BJ (cell line): ENCODE results near the gene DNM1. TPM values are rescaled to one million over a fixed set of nuclear protein-coding genes. Genes with fewer than 3 reads are reported as not detected.

Source experiments
- CTCF ChIA-PET: fragments of 350-600 bp; formaldehyde crosslinking; extraction: SDS; loops from one replicate; lab custom pipeline; 2021; ENCODE audit warnings: antibody characterized with exemption, inconsistent platforms; lab: Yijun Ruan, JAX
- POLR2A ChIA-PET: fragments of 300-600 bp; sonication (Branson Sonifier 250); formaldehyde crosslinking; extraction: SDS; loops from one replicate; lab custom pipeline; 2021; ENCODE audit warnings: antibody characterized with exemption; lab: Charles Lee
- DNase-seq: peaks from one replicate; pipeline ENCODE4 v3.0.0-alpha.2; 2011; ENCODE audit warnings: low read depth
- H3K27me3 ChIP-seq: 2 replicates; pipeline ENCODE4 v1.6.0; 2011; ENCODE audit warnings: low read length; ENCODE audit not compliant: control insufficient read depth, insufficient read depth
- H3K36me3 ChIP-seq: 2 replicates; pipeline ENCODE4 v1.5.1; 2011; ENCODE audit warnings: low read length; ENCODE audit not compliant: control insufficient read depth, insufficient read depth
- H3K4me3 ChIP-seq: 2 replicates; pipeline ENCODE4 v1.5.1; 2011; ENCODE audit warnings: low read depth, mild to moderate bottlenecking, control low read depth, low read length
- CTCF ChIP-seq: IDR thresholded peaks from 2 replicates; pipeline ENCODE4 v1.5.1; 2011; ENCODE audit warnings: low read depth, mild to moderate bottlenecking, control low read depth, inconsistent platforms, low read length, moderate library complexity; ENCODE audit not compliant: insufficient read depth
- polyA plus RNA-seq: library from polyadenylated mRNA; depleted of rRNA; stranded (reverse); fragments of >200 nt; gene quantifications from 2 replicates; pipeline ENCODE4 v1.2.3, GENCODE V29; 2011

DNM1 gene
- polyA plus RNA-seq, 1 experiment = 8.4 TPM

DNA sequence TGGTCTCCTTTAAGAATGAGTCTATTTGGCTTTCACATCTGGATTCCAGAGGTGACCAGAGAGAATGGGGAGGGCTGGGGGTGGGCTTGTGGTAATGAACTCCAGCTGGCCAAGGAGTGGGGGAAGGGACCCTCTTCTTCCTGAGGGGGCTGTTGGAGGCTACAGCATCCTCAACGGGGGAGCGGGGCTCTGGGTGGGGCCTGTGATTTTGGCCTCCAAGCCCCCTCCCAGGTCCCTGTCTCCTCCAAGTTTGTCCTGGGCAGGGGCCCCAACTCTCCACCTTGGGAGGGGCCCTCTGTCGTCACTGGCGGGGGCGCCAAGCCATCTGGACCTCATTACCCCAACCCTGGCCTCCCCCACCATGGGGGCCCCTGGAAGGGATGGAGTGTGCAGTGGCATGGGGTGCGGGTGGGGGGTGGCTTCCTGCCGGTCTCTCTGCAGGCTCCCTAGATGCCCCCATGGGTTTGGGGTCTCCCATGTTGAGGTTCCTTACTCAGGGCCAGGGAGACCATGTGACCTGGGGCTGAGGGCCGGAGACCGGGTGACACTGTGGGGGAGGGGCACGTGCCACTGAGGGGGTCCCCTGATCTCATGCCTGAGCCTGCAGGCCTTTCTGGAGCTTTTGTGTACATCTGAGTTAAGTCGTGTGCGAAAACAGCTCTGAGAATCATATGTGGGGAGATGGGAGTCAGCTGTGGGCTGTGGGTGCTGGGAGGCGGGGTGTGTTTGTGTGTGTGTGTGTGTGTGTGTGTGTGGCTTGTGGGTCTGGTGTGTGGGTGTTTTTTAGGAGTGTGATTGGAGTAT lies 40.2 kb downstream of the DNM1 start:
- TF ChIP-seq CTCF = no peak
- ChIA-PET CTCF (interaction anchor here (1.0 to 1.4 kb wide), 2 partner anchors 40 to 128 kb away, joined by 3 read pairs; partner anchors contain the start of genes DNM1 and URM1), POLR2A (no interaction called here)
- no peak for DNase-seq
- peaks cover 6% of the 10 kb centered on the region for H3K36me3 ChIP-seq
- H3K27me3 ChIP-seq = no peaks in the 10 kb centered on the region
- H3K4me3 ChIP-seq = no peak overlapping the region

GRCh38 chr9:128244091-128244836 lies 41.1 kb downstream of the DNM1 start:
- ChIA-PET POLR2A (interaction anchor here (0.7 kb wide), 1 partner anchor 19 kb away, joined by 5 read pairs; no protein-coding TSS in a partner anchor), CTCF (interaction anchor here (1.4 to 3.0 kb wide), 3 partner anchors 11 to 54 kb away, joined by 3 to 15 read pairs (median 5); partner anchors contain the start of genes CIZ1 and DNM1)
- no peak for DNase-seq
- Histone ChIP-seq H3K27me3 (no peaks in the 10 kb centered on the region), H3K4me3 (peak overlapping the region; percentile 82), H3K36me3 (peaks cover 6% of the 10 kb centered on the region)
- no peak for TF ChIP-seq CTCF

DNA sequence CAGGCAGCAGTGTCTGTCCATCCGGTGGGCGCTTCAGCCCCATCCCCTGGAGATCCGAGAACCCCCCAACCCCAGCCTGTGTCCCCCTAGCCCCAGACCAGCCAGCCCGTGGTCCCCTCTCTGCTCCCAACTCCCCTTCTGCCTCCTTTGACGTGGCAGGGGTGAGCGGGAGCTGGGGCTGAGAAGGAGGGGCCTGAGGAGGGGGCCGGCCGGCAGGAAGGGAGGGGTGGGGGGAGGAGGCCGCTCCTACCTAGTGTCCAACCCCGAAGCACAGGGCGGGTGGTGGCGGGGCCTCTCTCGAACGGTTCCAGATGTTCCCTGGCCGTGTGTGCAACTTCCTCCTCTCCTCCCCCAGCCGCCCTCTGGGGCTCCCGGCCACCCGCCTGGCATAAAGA lies 41.7 kb downstream of the DNM1 start:
- Histone ChIP-seq H3K36me3 (peaks cover 3% of the 10 kb centered on the region), H3K4me3 (peak overlapping the region; percentile 82), H3K27me3 (no peaks in the 10 kb centered on the region)
- peak; percentile 59 for DNase-seq
- POLR2A ChIA-PET = interaction anchor here (0.6 to 0.7 kb wide), 2 partner anchors 19 to 31 kb away, joined by 5 to 7 read pairs; partner anchors contain the start of gene GOLGA2
- CTCF ChIA-PET = interaction anchor here (0.6 to 3.0 kb wide), 3 partner anchors 10 to 54 kb away, joined by 3 to 15 read pairs (median 5); partner anchors contain the start of gene CIZ1
- TF ChIP-seq CTCF = no peak

- no peak for TF ChIP-seq CTCF
- no peak for DNase-seq
- POLR2A ChIA-PET = interaction anchor here (0.6 to 0.7 kb wide), 2 partner anchors 20 to 30 kb away, joined by 5 to 7 read pairs; partner anchors contain the start of gene GOLGA2
- CTCF ChIA-PET = interaction anchor here (0.6 to 3.0 kb wide), 4 partner anchors 9 to 55 kb away, joined by 3 to 15 read pairs (median 4); partner anchors contain the start of gene CIZ1
- no peak overlapping the region for H3K4me3 ChIP-seq
- peaks cover under 1% of the 10 kb centered on the region; the same call in 1 of the 2 replicates for H3K36me3 ChIP-seq
- no peaks in the 10 kb centered on the region for H3K27me3 ChIP-seq
These were observed 42.4 kb downstream of the DNM1 start for GRCh38 chr9:128245421-128246151.
